HepG2 (cell line): ENCODE measurements around the gene RASA4B. TPM values are rescaled to one million over a fixed set of nuclear protein-coding genes. Genes with fewer than 3 reads are reported as not detected.

Source experiments
- BCLAF1 ChIP-seq: fragments of 450-650 bp; IDR thresholded peaks from 2 replicates; pipeline ENCODE4 v1.6.1; 2017; ENCODE audit warnings: mild to moderate bottlenecking
- GMEB2 ChIP-seq: IDR thresholded peaks from 2 replicates; pipeline ENCODE4 v1.6.1; 2016; ENCODE audit warnings: missing biosample characterization, missing genetic modification reagents, low read depth
- GRHL1 ChIP-seq: sonication (generic); formaldehyde crosslinking; conservative IDR thresholded peaks from 2 replicates; pipeline ENCODE4 v1.8.0; 2022; ENCODE audit warnings: missing genetic modification reagents
- MEF2D ChIP-seq: sonication (generic); formaldehyde crosslinking; IDR thresholded peaks from 2 replicates; pipeline ENCODE4 v1.5.1; 2020; ENCODE audit warnings: mild to moderate bottlenecking, missing genetic modification reagents
- NBN ChIP-seq: fragments of 450-650 bp; conservative IDR thresholded peaks from 2 replicates; pipeline ENCODE4 v1.6.1; 2017
- NKX3-1 ChIP-seq: sonication (generic); formaldehyde crosslinking; IDR thresholded peaks from 2 replicates; pipeline ENCODE4 v1.5.0; 2020; ENCODE audit warnings: missing genetic modification reagents
- REL ChIP-seq: sonication (generic); formaldehyde crosslinking; conservative IDR thresholded peaks from 2 replicates; pipeline ENCODE4 v1.8.0; 2022; ENCODE audit warnings: mild to moderate bottlenecking, missing genetic modification reagents, moderate library complexity
- TFDP1 ChIP-seq: IDR thresholded peaks from 2 replicates; pipeline ENCODE4 v1.6.1; 2016; ENCODE audit warnings: missing compliant biosample characterization, missing genetic modification reagents, borderline replicate concordance
- ZNF574 ChIP-seq: sonication (generic); formaldehyde crosslinking; IDR thresholded peaks from 2 replicates; pipeline ENCODE4 v1.4.0; 2020; ENCODE audit warnings: missing genetic modification reagents
- ZNF609 ChIP-seq: sonication (generic); formaldehyde crosslinking; IDR thresholded peaks from 2 replicates; pipeline ENCODE4 v1.4.0; 2020; ENCODE audit warnings: mild to moderate bottlenecking, missing genetic modification reagents, borderline replicate concordance
- ZNF674 ChIP-seq: sonication (generic); formaldehyde crosslinking; IDR thresholded peaks from 2 replicates; pipeline ENCODE4 v1.5.0; 2020; ENCODE audit warnings: low read depth, mild to moderate bottlenecking, missing genetic modification reagents
- ZNF772 ChIP-seq: sonication (generic); formaldehyde crosslinking; IDR thresholded peaks from 2 replicates; pipeline ENCODE4 v1.5.0; 2020; ENCODE audit warnings: mild to moderate bottlenecking, missing genetic modification reagents
- ZNF777 ChIP-seq: sonication (generic); formaldehyde crosslinking; IDR thresholded peaks from 2 replicates; pipeline ENCODE4 v1.4.0; 2020; ENCODE audit warnings: missing genetic modification reagents
- polyA plus RNA-seq, 8 experiments: library from polyadenylated mRNA; depleted of rRNA in 3 of 8; stranded (reverse) in 7 of 8; unstranded in 1 of 8; fragments of >200 nt; fragmentation: Illumina TruSeq in 4 of 8; extraction: Trizol in 4 of 8; gene quantifications; 2 replicates each; pipeline versions ENCODE4 v1.2.1 to v1.2.3, GENCODE V29; 2011 to 2016; ENCODE audit warnings: low read depth in 4 of 8, missing spikeins in 1 of 8, mixed read lengths in 1 of 8; ENCODE audit not compliant: insufficient read depth in 1 of 8
- total RNA-seq, 5 experiments: library from RNA; depleted of rRNA; stranded (reverse); fragments of >200 nt; fragmentation: Illumina TruSeq; extraction: Trizol; gene quantifications; 2 replicates each; pipeline ENCODE4 v1.2.3, GENCODE V29; 2016; ENCODE audit warnings: low read depth in 1 of 5

Gene RASA4B
- total and polyA plus RNA-seq, 2 of the 13 experiments (the other 11 are each of a cell fraction or from before 2014, with no cell fraction given), result 0.82 to 1.3 TPM

GRCh38 chr7:102451371-102452054, 66.1 kb downstream of the RASA4B start (continued):
- TF ChIP-seq BCLAF1 (no peak), GMEB2 (CRISPR knock-in tag) (no peak), ZNF777 (CRISPR knock-in tag) (0 out of 2 replicates have a peak, but pooled peaks have one; percentile 29), NKX3-1 (CRISPR knock-in tag) (0 out of 2 replicates have a peak, but pooled peaks have one; percentile 34), ZNF609 (CRISPR knock-in tag) (no peak), NBN (no peak), ZNF674 (CRISPR knock-in tag) (no peak), MEF2D (no peak), ZNF772 (CRISPR knock-in tag) (0 out of 2 replicates have a peak, but pooled peaks have one; percentile 17), TFDP1 (no peak), REL (CRISPR knock-in tag) (no peak), ZNF574 (CRISPR knock-in tag) (peak; percentile 67), GRHL1 (CRISPR knock-in tag) (no peak)
